Measurements from ENCODE around the gene LRRK1.

LRRK1 gene

GRCh38 chr15:100914876-100915275, 4.3 kb upstream of the LRRK1 start:
- no peak for DNase-seq (ENCODE audit: low read depth)

GRCh38 chr15:100918034-100918689, 995 bp upstream of the LRRK1 start:
- peak; percentile 27 for DNase-seq (ENCODE audit: low read depth)

- no peak for DNase-seq (ENCODE audit: low read depth)
Observed at GRCh38 chr15:100919481-100920405, 586 bp downstream of the LRRK1 start.

GRCh38 chr15:100920516-100921135, 1.5 kb downstream of the LRRK1 start:
- DNase-seq (ENCODE audit: low read depth) = no peak

- no peak for DNase-seq (ENCODE audit: low read depth)
Observed at GRCh38 chr15:100922192-100923040, 3.3 kb downstream of the LRRK1 start.

GRCh38 chr15:100923076-100923475, 3.9 kb downstream of the LRRK1 start:
- no peak for DNase-seq (ENCODE audit: low read depth)

- DNase-seq (ENCODE audit: low read depth) = no peak
Observed at GRCh38 chr15:100923902-100924301, 4.7 kb downstream of the LRRK1 start.

GRCh38 chr15:100924436-100924835, 5.3 kb downstream of the LRRK1 start:
- no peak for DNase-seq (ENCODE audit: low read depth)

- DNase-seq (ENCODE audit: low read depth) = no peak
Observed at GRCh38 chr15:100925480-100925879, 6.3 kb downstream of the LRRK1 start.

- no peak for DNase-seq (ENCODE audit: low read depth)
Observed at GRCh38 chr15:100926258-100926657, 7.1 kb downstream of the LRRK1 start.

GRCh38 chr15:100926971-100927756, 8.0 kb downstream of the LRRK1 start:
- no peak for DNase-seq (ENCODE audit: low read depth)

- DNase-seq (ENCODE audit: low read depth) = no peak
Observed at GRCh38 chr15:100928632-100929280, 9.6 kb downstream of the LRRK1 start.

- DNase-seq (ENCODE audit: low read depth) = no peak
Observed at GRCh38 chr15:100929641-100930042, 10.5 kb downstream of the LRRK1 start.

- no peak for DNase-seq (ENCODE audit: low read depth)
Observed at GRCh38 chr15:100930306-100930848, 11.2 kb downstream of the LRRK1 start.

- DNase-seq (ENCODE audit: low read depth) = no peak
Observed at GRCh38 chr15:100931143-100931890, 12.2 kb downstream of the LRRK1 start.

GRCh38 chr15:100932676-100933348, 13.7 kb downstream of the LRRK1 start:
- no peak for DNase-seq (ENCODE audit: low read depth)

- DNase-seq (ENCODE audit: low read depth) = no peak
Observed at GRCh38 chr15:100934166-100934565, 15.0 kb downstream of the LRRK1 start.

- no peak for DNase-seq (ENCODE audit: low read depth)
Observed at GRCh38 chr15:100934726-100935125, 15.6 kb downstream of the LRRK1 start.

GRCh38 chr15:100937171-100937570, 18.0 kb downstream of the LRRK1 start:
- DNase-seq (ENCODE audit: low read depth) = no peak
